ENCODE results near the gene KCTD5.
"Not testable (repeated sequence)": the region's sequence is repeated elsewhere in the genome, so short reads cannot be mapped to it uniquely, and the experiment has no call there.

KCTD5 gene

DNA sequence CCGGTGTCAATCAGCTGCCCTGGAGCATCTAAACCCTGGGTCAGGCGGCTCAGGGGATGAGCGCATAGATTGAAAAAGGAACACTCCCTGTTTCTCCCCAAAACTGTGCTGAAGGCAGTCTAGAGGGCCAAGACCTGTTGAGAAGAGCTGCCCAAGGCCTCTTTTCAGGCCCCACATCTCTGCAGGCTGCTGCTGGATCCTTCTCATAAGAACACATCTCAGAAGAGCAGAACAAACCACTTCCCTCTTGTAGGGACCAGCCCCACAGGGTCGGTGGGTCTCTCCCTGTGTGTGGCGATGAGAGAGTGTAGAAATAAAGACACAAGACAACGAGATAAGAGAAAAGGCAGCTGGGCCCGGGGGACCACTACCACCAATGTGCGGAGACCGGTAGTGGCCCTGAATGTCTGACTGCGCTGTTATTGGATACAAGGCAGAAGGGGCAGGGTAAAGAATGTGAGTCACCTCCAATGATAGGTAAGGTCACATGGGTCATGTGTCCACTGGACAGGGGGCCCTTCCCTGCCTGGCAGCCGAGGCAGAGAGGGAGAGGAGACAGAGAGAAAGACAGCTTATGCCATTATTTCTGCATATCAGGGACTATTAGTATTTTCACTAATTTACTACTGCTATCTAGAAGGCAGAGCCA is 22.2 kb upstream of the KCTD5 start:
- not testable (repeated sequence) for H3K79me1 ChIP-seq (ENCODE audit: low read length); H3K4me3 ChIP-seq (ENCODE audit: low read length); H3K4me1 ChIP-seq (ENCODE audit: control insufficient read depth, low read depth, low read length); H3K4me2 ChIP-seq (ENCODE audit: low read length); H3K36me3 ChIP-seq (ENCODE audit: control insufficient read depth, insufficient read depth, low read length); H3K9ac ChIP-seq (ENCODE audit: low read length); H3K23ac ChIP-seq (ENCODE audit: low read length); H3K4ac ChIP-seq (ENCODE audit: low read depth, low read length); H4K8ac ChIP-seq (ENCODE audit: low read depth, low read length); H2BK120ac ChIP-seq (ENCODE audit: low read depth, low read length); DNase-seq; H4K5ac ChIP-seq (ENCODE audit: low read length); H3K56ac ChIP-seq (ENCODE audit: low read length); H3K79me2 ChIP-seq (ENCODE audit: control insufficient read depth, insufficient read depth, low read length); H2BK15ac ChIP-seq (replicated peaks; ENCODE audit: low read depth); H2BK5ac ChIP-seq (ENCODE audit: low read length); H3K18ac ChIP-seq (ENCODE audit: low read length); H3K27ac ChIP-seq (ENCODE audit: low read depth, low read length); H3K27me3 ChIP-seq (ENCODE audit: insufficient read depth, low read length, poor library complexity); H2AK5ac ChIP-seq (ENCODE audit: low read length)
- WGBS (ENCODE audit: extremely low coverage, insufficient coverage, low lambda C conversion rate), result no CpG with 5 or more reads among the region's 11 CpGs

DNA sequence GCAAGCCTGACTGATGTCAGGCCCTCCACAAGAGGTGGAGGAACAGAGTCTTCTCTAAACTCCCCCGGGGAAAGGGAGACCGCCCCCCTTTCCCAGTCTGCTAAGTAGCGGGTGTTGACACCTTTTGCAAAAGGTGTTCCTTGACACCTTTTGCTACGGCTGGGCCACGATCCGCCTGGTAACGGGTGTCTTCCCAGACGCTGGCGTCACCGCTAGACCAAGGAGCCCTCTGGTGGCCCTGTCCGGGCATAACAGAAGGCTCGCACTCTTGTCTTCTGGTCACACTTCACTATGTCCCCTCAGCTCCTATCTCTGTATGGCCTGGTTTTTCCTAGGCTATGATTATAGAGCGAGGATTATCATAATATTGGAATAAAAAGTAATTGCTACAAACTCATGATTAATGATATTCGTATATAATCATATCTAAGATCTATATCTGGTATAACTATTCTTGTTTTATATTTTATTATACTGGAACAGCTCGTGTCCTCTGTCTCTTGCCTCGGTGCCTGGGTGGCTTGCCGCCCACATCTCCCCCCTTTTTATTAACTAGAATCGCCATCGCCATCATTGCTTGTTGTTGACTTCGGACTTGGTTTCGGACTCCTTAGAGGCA is 21.5 kb upstream of the KCTD5 start:
- DNase-seq, result peak; percentile 82
- H3K4me1 ChIP-seq (ENCODE audit: control insufficient read depth, low read depth, low read length); H4K5ac ChIP-seq (ENCODE audit: low read length); H2BK5ac ChIP-seq (ENCODE audit: low read length); H3K9ac ChIP-seq (ENCODE audit: low read length); H3K4me2 ChIP-seq (ENCODE audit: low read length); H4K8ac ChIP-seq (ENCODE audit: low read depth, low read length); H2AK5ac ChIP-seq (ENCODE audit: low read length); H3K4me3 ChIP-seq (ENCODE audit: low read length); H2BK15ac ChIP-seq (replicated peaks; ENCODE audit: low read depth); H3K18ac ChIP-seq (ENCODE audit: low read length); H2BK120ac ChIP-seq (ENCODE audit: low read depth, low read length); H3K56ac ChIP-seq (ENCODE audit: low read length); H3K27me3 ChIP-seq (ENCODE audit: insufficient read depth, low read length, poor library complexity); H3K79me1 ChIP-seq (ENCODE audit: low read length); H3K79me2 ChIP-seq (ENCODE audit: control insufficient read depth, insufficient read depth, low read length); H3K23ac ChIP-seq (ENCODE audit: low read length); H3K4ac ChIP-seq (ENCODE audit: low read depth, low read length); H3K36me3 ChIP-seq (ENCODE audit: control insufficient read depth, insufficient read depth, low read length); H3K27ac ChIP-seq (ENCODE audit: low read depth, low read length): not testable (repeated sequence)
- no CpG with 5 or more reads among the region's 21 CpGs for WGBS (ENCODE audit: extremely low coverage, insufficient coverage, low lambda C conversion rate)

GRCh38 chr16:2663553-2664546 is 18.5 kb upstream of the KCTD5 start:
- WGBS (ENCODE audit: extremely low coverage, insufficient coverage, low lambda C conversion rate), result no CpG with 5 or more reads among the region's 23 CpGs
- Histone ChIP-seq H3K79me1 (ENCODE audit: low read length) (no peaks in the 10 kb centered on the region), H2BK15ac (replicated peaks; ENCODE audit: low read depth) (no peak overlapping the region), H3K4me2 (ENCODE audit: low read length) (no peak overlapping the region), H3K27ac (ENCODE audit: low read depth, low read length) (no peak overlapping the region), H3K9ac (ENCODE audit: low read length) (no peak overlapping the region), H3K27me3 (ENCODE audit: insufficient read depth, low read length, poor library complexity) (no peaks in the 10 kb centered on the region), H3K4ac (ENCODE audit: low read depth, low read length) (no peak overlapping the region), H2BK120ac (ENCODE audit: low read depth, low read length) (no peak overlapping the region), H3K79me2 (ENCODE audit: control insufficient read depth, insufficient read depth, low read length) (no peaks in the 10 kb centered on the region), H3K4me1 (ENCODE audit: control insufficient read depth, low read depth, low read length) (no peaks in the 10 kb centered on the region), H2AK5ac (ENCODE audit: low read length) (no peak overlapping the region), H4K5ac (ENCODE audit: low read length) (no peak overlapping the region), H3K23ac (ENCODE audit: low read length) (no peak overlapping the region), H2BK5ac (ENCODE audit: low read length) (no peak overlapping the region), H3K56ac (ENCODE audit: low read length) (no peak overlapping the region), H3K36me3 (ENCODE audit: control insufficient read depth, insufficient read depth, low read length) (no peaks in the 10 kb centered on the region), H3K18ac (ENCODE audit: low read length) (no peak overlapping the region), H4K8ac (ENCODE audit: low read depth, low read length) (no peak overlapping the region), H3K4me3 (ENCODE audit: low read length) (no peak overlapping the region)
- no peak for DNase-seq

DNA sequence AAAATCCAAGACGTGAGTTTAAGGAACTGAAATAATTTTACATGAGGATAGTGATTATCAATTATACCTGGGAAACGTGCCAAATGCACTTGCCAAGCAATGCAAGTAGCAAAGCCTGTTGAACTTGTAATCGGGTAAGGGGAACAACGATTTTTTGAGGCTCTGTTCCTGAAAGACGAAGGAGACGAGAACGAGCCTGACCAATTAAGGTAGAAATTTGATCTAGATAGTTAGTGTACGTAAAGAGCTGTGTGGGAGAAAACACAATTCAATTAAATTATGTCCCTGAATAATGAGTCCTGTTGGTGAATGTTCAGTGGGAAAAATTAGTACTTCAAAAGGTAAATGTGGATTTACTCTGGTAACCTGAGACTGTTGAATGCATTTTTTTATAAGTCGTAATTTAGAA is 17.7 kb upstream of the KCTD5 start:
- H3K9ac ChIP-seq (ENCODE audit: low read length), result no peak overlapping the region
- no CpG with 5 or more reads among the region's 9 CpGs for WGBS (ENCODE audit: extremely low coverage, insufficient coverage, low lambda C conversion rate)
- no peak overlapping the region for H3K4me2 ChIP-seq (ENCODE audit: low read length)
- no peak overlapping the region for H3K4me3 ChIP-seq (ENCODE audit: low read length)
- no peak overlapping the region for H4K5ac ChIP-seq (ENCODE audit: low read length)
- no peak overlapping the region for H2BK15ac ChIP-seq (replicated peaks; ENCODE audit: low read depth)
- H3K18ac ChIP-seq (ENCODE audit: low read length), result no peak overlapping the region
- H3K79me2 ChIP-seq (ENCODE audit: control insufficient read depth, insufficient read depth, low read length), result no peaks in the 10 kb centered on the region
- no peak overlapping the region for H3K56ac ChIP-seq (ENCODE audit: low read length)
- H3K23ac ChIP-seq (ENCODE audit: low read length), result no peak overlapping the region
- no peak overlapping the region for H2BK120ac ChIP-seq (ENCODE audit: low read depth, low read length)
- no peak for DNase-seq
- H2AK5ac ChIP-seq (ENCODE audit: low read length), result no peak overlapping the region
- no peak overlapping the region for H3K4ac ChIP-seq (ENCODE audit: low read depth, low read length)
- H2BK5ac ChIP-seq (ENCODE audit: low read length), result no peak overlapping the region
- H3K4me1 ChIP-seq (ENCODE audit: control insufficient read depth, low read depth, low read length), result no peaks in the 10 kb centered on the region
- H3K79me1 ChIP-seq (ENCODE audit: low read length), result no peaks in the 10 kb centered on the region
- H3K27ac ChIP-seq (ENCODE audit: low read depth, low read length), result no peak overlapping the region
- H3K27me3 ChIP-seq (ENCODE audit: insufficient read depth, low read length, poor library complexity), result no peaks in the 10 kb centered on the region
- H4K8ac ChIP-seq (ENCODE audit: low read depth, low read length), result no peak overlapping the region
- H3K36me3 ChIP-seq (ENCODE audit: control insufficient read depth, insufficient read depth, low read length), result no peaks in the 10 kb centered on the region

DNA sequence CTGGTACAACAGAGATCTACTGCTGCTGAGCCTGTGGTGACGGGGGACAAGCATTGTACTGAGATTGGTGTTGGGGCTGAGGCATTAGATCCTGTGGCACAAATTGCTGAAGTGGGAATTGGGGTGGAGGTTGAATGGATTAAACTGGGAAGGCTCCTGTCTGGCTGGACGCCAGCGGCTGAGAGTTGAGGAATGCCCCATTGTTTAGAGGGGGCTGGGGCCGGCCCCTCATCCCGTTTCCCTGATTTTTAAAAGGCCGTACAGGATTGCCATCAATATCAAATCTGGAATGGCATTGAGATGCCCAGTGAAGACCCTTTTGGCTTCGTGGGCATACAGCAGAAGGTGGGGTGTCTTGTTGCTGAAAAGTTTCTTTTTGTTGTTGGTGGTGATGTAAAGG is 15.7 kb upstream of the KCTD5 start:
- H3K27me3 ChIP-seq (ENCODE audit: insufficient read depth, low read length, poor library complexity); H3K23ac ChIP-seq (ENCODE audit: low read length); H3K4ac ChIP-seq (ENCODE audit: low read depth, low read length); H3K18ac ChIP-seq (ENCODE audit: low read length); H2BK15ac ChIP-seq (replicated peaks; ENCODE audit: low read depth); H2AK5ac ChIP-seq (ENCODE audit: low read length); H4K8ac ChIP-seq (ENCODE audit: low read depth, low read length); H4K5ac ChIP-seq (ENCODE audit: low read length); H3K27ac ChIP-seq (ENCODE audit: low read depth, low read length); H3K56ac ChIP-seq (ENCODE audit: low read length); DNase-seq; H3K4me2 ChIP-seq (ENCODE audit: low read length); H3K9ac ChIP-seq (ENCODE audit: low read length); H3K36me3 ChIP-seq (ENCODE audit: control insufficient read depth, insufficient read depth, low read length); H3K4me1 ChIP-seq (ENCODE audit: control insufficient read depth, low read depth, low read length); H3K79me2 ChIP-seq (ENCODE audit: control insufficient read depth, insufficient read depth, low read length); H2BK5ac ChIP-seq (ENCODE audit: low read length); H2BK120ac ChIP-seq (ENCODE audit: low read depth, low read length); H3K79me1 ChIP-seq (ENCODE audit: low read length); H3K4me3 ChIP-seq (ENCODE audit: low read length): not testable (repeated sequence)
- no CpG with 5 or more reads among the region's 7 CpGs for WGBS (ENCODE audit: extremely low coverage, insufficient coverage, low lambda C conversion rate)
